Measurements from ENCODE around the gene C1orf115.

C1orf115 gene

GRCh38 chr1:220697326-220697725, 7.2 kb downstream of the C1orf115 start:
- Histone ChIP-seq H2AK5ac (ENCODE audit: low read depth, low read length) (no peak overlapping the region), H3K23ac (ENCODE audit: low read depth, low read length, poor library complexity) (no peak overlapping the region), H3K9me3 (replicated peaks in 1 of 2; ENCODE audit: control insufficient read depth in 2 of 2, insufficient read depth in 1 of 2, low read depth in 1 of 2, low read length in 2 of 2) (no peaks in the 10 kb centered on the region), H3K14ac (ENCODE audit: low read length) (no peak overlapping the region), H3K9ac (ENCODE audit: low read depth, low read length, poor library complexity) (no peak overlapping the region), H2AFZ (ENCODE audit: low read length) (no peak overlapping the region), H4K91ac (ENCODE audit: low read depth, low read length, poor library complexity) (no peak overlapping the region), H2BK12ac (ENCODE audit: low read length) (no peak overlapping the region), H3K79me1 (ENCODE audit: low read depth, low read length) (peaks cover 2% of the 10 kb centered on the region), H3K36me3 (replicated peaks in 1 of 2; ENCODE audit: control insufficient read depth in 2 of 2, insufficient read depth in 2 of 2, low read length in 2 of 2) (no peaks in the 10 kb centered on the region), H2BK15ac (ENCODE audit: low read length) (no peak overlapping the region), H2BK5ac (ENCODE audit: low read length) (no peak overlapping the region), H2BK120ac (ENCODE audit: low read depth, low read length) (no peak overlapping the region), H3K4me2 (ENCODE audit: insufficient read depth, low read length, poor library complexity, severe bottlenecking) (no peak overlapping the region), H3K4me1 (ENCODE audit: control insufficient read depth in 2 of 2, insufficient read depth in 1 of 2, low read depth in 1 of 2, low read length in 2 of 2) (peaks cover 0 to 2% of the 10 kb centered on the region in 2 donors), H3K27me3 (ENCODE audit: control insufficient read depth in 3 of 3, insufficient read depth in 3 of 3, low read depth in 1 of 3, low read length in 3 of 3) (peaks cover 0 to 19% (median 2%) of the 10 kb centered on the region in 3 experiments), H3K4me3 (ENCODE audit: low read length in 2 of 2) (no peak overlapping the region), H3K18ac (ENCODE audit: low read length) (no peak overlapping the region), H4K8ac (ENCODE audit: low read depth, low read length) (no peak overlapping the region), H3K4ac (ENCODE audit: low read length) (no peak overlapping the region), H3K27ac (replicated peaks; ENCODE audit: low read length) (no peak overlapping the region)
- no peak for DNase-seq (ENCODE audit: low spot score)
- WGBS, 2 donors (ENCODE audit: extremely low coverage in 2 of 2, insufficient read length in 2 of 2, insufficient replicate concordance in 1 of 2) = no CpG with 5 or more reads among the region's 6 CpGs

- Histone ChIP-seq H3K36me3 (replicated peaks in 1 of 2; ENCODE audit: control insufficient read depth in 2 of 2, insufficient read depth in 2 of 2, low read length in 2 of 2) (no peaks in the 10 kb centered on the region), H3K4ac (ENCODE audit: low read length) (no peak overlapping the region), H3K18ac (ENCODE audit: low read length) (no peak overlapping the region), H2BK15ac (ENCODE audit: low read length) (no peak overlapping the region), H2AK5ac (ENCODE audit: low read depth, low read length) (no peak overlapping the region), H3K27me3 (ENCODE audit: control insufficient read depth in 3 of 3, insufficient read depth in 3 of 3, low read depth in 1 of 3, low read length in 3 of 3) (peaks cover 0 to 14% (median 0%) of the 10 kb centered on the region in 3 experiments), H3K79me1 (ENCODE audit: low read depth, low read length) (peaks cover 2% of the 10 kb centered on the region), H3K27ac (replicated peaks; ENCODE audit: low read length) (no peak overlapping the region), H3K14ac (ENCODE audit: low read length) (no peak overlapping the region), H4K91ac (ENCODE audit: low read depth, low read length, poor library complexity) (no peak overlapping the region), H2BK120ac (ENCODE audit: low read depth, low read length) (no peak overlapping the region), H3K9ac (ENCODE audit: low read depth, low read length, poor library complexity) (no peak overlapping the region), H4K8ac (ENCODE audit: low read depth, low read length) (no peak overlapping the region), H3K23ac (ENCODE audit: low read depth, low read length, poor library complexity) (no peak overlapping the region), H3K4me3 (ENCODE audit: low read length in 2 of 2) (no peak overlapping the region), H3K4me1 (ENCODE audit: control insufficient read depth in 2 of 2, insufficient read depth in 1 of 2, low read depth in 1 of 2, low read length in 2 of 2) (peaks cover 0 to 2% of the 10 kb centered on the region in 2 donors), H2BK12ac (ENCODE audit: low read length) (no peak overlapping the region), H3K9me3 (replicated peaks in 1 of 2; ENCODE audit: control insufficient read depth in 2 of 2, insufficient read depth in 1 of 2, low read depth in 1 of 2, low read length in 2 of 2) (no peaks in the 10 kb centered on the region), H2AFZ (ENCODE audit: low read length) (no peak overlapping the region), H3K4me2 (ENCODE audit: insufficient read depth, low read length, poor library complexity, severe bottlenecking) (no peak overlapping the region), H2BK5ac (ENCODE audit: low read length) (no peak overlapping the region)
- no peak for DNase-seq (ENCODE audit: low spot score)
- WGBS, 2 donors (ENCODE audit: extremely low coverage in 2 of 2, insufficient read length in 2 of 2, insufficient replicate concordance in 1 of 2) = no CpG with 5 or more reads among the region's 5 CpGs
These were observed 8.4 kb downstream of the C1orf115 start for GRCh38 chr1:220698607-220699016.

GRCh38 chr1:220699044-220699443, 8.9 kb downstream of the C1orf115 start:
- no peak overlapping the region for H2AFZ ChIP-seq (ENCODE audit: low read length)
- no peak overlapping the region for H3K27ac ChIP-seq (replicated peaks; ENCODE audit: low read length)
- no peak overlapping the region for H2BK15ac ChIP-seq (ENCODE audit: low read length)
- H4K8ac ChIP-seq (ENCODE audit: low read depth, low read length) = no peak overlapping the region
- peaks cover 0 to 16% (median 0%) of the 10 kb centered on the region in 3 experiments for H3K27me3 ChIP-seq (ENCODE audit: control insufficient read depth in 3 of 3, insufficient read depth in 3 of 3, low read depth in 1 of 3, low read length in 3 of 3)
- H3K4ac ChIP-seq (ENCODE audit: low read length) = no peak overlapping the region
- no peak overlapping the region for H3K23ac ChIP-seq (ENCODE audit: low read depth, low read length, poor library complexity)
- H2BK12ac ChIP-seq (ENCODE audit: low read length) = no peak overlapping the region
- H3K9me3 ChIP-seq (replicated peaks in 1 of 2; ENCODE audit: control insufficient read depth in 2 of 2, insufficient read depth in 1 of 2, low read depth in 1 of 2, low read length in 2 of 2) = no peaks in the 10 kb centered on the region
- WGBS, 2 donors (ENCODE audit: extremely low coverage in 2 of 2, insufficient read length in 2 of 2, insufficient replicate concordance in 1 of 2) = no CpG with 5 or more reads among the region's 3 CpGs
- H2AK5ac ChIP-seq (ENCODE audit: low read depth, low read length) = no peak overlapping the region
- H3K14ac ChIP-seq (ENCODE audit: low read length) = no peak overlapping the region
- H3K9ac ChIP-seq (ENCODE audit: low read depth, low read length, poor library complexity) = no peak overlapping the region
- no peak overlapping the region for H4K91ac ChIP-seq (ENCODE audit: low read depth, low read length, poor library complexity)
- H3K4me2 ChIP-seq (ENCODE audit: insufficient read depth, low read length, poor library complexity, severe bottlenecking) = no peak overlapping the region
- H3K4me3 ChIP-seq (ENCODE audit: low read length in 2 of 2) = no peak overlapping the region
- no peak overlapping the region for H2BK5ac ChIP-seq (ENCODE audit: low read length)
- no peak overlapping the region for H3K18ac ChIP-seq (ENCODE audit: low read length)
- no peak for DNase-seq (ENCODE audit: low spot score)
- no peak overlapping the region for H2BK120ac ChIP-seq (ENCODE audit: low read depth, low read length)
- H3K79me1 ChIP-seq (ENCODE audit: low read depth, low read length) = peaks cover 2% of the 10 kb centered on the region
- peaks cover 0 to 2% of the 10 kb centered on the region in 2 donors for H3K4me1 ChIP-seq (ENCODE audit: control insufficient read depth in 2 of 2, insufficient read depth in 1 of 2, low read depth in 1 of 2, low read length in 2 of 2)
- H3K36me3 ChIP-seq (replicated peaks in 1 of 2; ENCODE audit: control insufficient read depth in 2 of 2, insufficient read depth in 2 of 2, low read length in 2 of 2) = no peaks in the 10 kb centered on the region

GRCh38 chr1:220700556-220701179, 10.5 kb downstream of the C1orf115 start:
- no peak overlapping the region for H3K27ac ChIP-seq (replicated peaks; ENCODE audit: low read length)
- DNase-seq (ENCODE audit: low spot score) = no peak
- H3K27me3 ChIP-seq (ENCODE audit: control insufficient read depth in 3 of 3, insufficient read depth in 3 of 3, low read depth in 1 of 3, low read length in 3 of 3) = peaks cover 0 to 20% (median 0%) of the 10 kb centered on the region in 3 experiments
- no peak overlapping the region for H2AK5ac ChIP-seq (ENCODE audit: low read depth, low read length)
- H3K4me1 ChIP-seq (ENCODE audit: control insufficient read depth in 2 of 2, insufficient read depth in 1 of 2, low read depth in 1 of 2, low read length in 2 of 2) = peaks cover 0 to 2% of the 10 kb centered on the region in 2 donors
- no peaks in the 10 kb centered on the region for H3K36me3 ChIP-seq (replicated peaks in 1 of 2; ENCODE audit: control insufficient read depth in 2 of 2, insufficient read depth in 2 of 2, low read length in 2 of 2)
- no CpG with 5 or more reads among the region's 2 CpGs for WGBS, 2 donors (ENCODE audit: extremely low coverage in 2 of 2, insufficient read length in 2 of 2, insufficient replicate concordance in 1 of 2)
- H3K79me1 ChIP-seq (ENCODE audit: low read depth, low read length) = no peaks in the 10 kb centered on the region
- H3K9ac ChIP-seq (ENCODE audit: low read depth, low read length, poor library complexity) = no peak overlapping the region
- H2BK120ac ChIP-seq (ENCODE audit: low read depth, low read length) = no peak overlapping the region
- no peak overlapping the region for H3K4ac ChIP-seq (ENCODE audit: low read length)
- H3K4me3 ChIP-seq (ENCODE audit: low read length in 2 of 2) = no peak overlapping the region
- no peak overlapping the region for H3K14ac ChIP-seq (ENCODE audit: low read length)
- H2BK5ac ChIP-seq (ENCODE audit: low read length) = no peak overlapping the region
- no peak overlapping the region for H2BK15ac ChIP-seq (ENCODE audit: low read length)
- no peak overlapping the region for H2BK12ac ChIP-seq (ENCODE audit: low read length)
- H2AFZ ChIP-seq (ENCODE audit: low read length) = peak overlapping the region; percentile 70
- no peak overlapping the region for H3K4me2 ChIP-seq (ENCODE audit: insufficient read depth, low read length, poor library complexity, severe bottlenecking)
- H3K9me3 ChIP-seq (replicated peaks in 1 of 2; ENCODE audit: control insufficient read depth in 2 of 2, insufficient read depth in 1 of 2, low read depth in 1 of 2, low read length in 2 of 2) = no peaks in the 10 kb centered on the region
- H4K91ac ChIP-seq (ENCODE audit: low read depth, low read length, poor library complexity) = no peak overlapping the region
- H4K8ac ChIP-seq (ENCODE audit: low read depth, low read length) = no peak overlapping the region
- H3K18ac ChIP-seq (ENCODE audit: low read length) = no peak overlapping the region
- no peak overlapping the region for H3K23ac ChIP-seq (ENCODE audit: low read depth, low read length, poor library complexity)
